VCaP (cell line): ENCODE data around the gene FBLN5.

Experiments used
- H3K27ac ChIP-seq: fragments of 450-650 bp; 2 replicates; pipeline ENCODE4 v1.5.1; 2017
- TF ChIP-seq, protein P1 (sequence below): fragments of 450-650 bp; conservative IDR thresholded peaks from 2 replicates; pipeline ENCODE4 v1.5.1; 2017; ENCODE audit warnings: mild to moderate bottlenecking, moderate library complexity

The FBLN5 gene

DNA sequence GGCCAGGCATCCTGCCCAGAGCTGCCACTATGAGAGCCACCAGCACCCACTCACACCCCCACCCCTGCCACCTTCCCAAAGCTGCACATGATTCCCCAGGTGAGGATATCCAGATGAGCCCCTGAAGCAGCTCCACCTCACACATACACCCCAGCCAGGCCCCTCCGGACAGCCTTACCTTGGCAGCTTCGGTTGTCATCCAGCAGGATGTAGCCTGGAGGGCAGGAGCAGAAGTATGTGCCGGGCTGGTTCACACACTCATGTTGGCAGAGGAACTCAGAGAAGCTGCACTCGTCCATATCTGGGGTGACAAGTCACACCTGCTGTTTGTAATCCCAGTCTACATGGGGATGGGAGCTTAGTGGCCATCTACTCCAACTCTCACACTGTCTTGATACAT, 64.7 kb downstream of the FBLN5 start:
- TF ChIP-seq, protein P1, sequence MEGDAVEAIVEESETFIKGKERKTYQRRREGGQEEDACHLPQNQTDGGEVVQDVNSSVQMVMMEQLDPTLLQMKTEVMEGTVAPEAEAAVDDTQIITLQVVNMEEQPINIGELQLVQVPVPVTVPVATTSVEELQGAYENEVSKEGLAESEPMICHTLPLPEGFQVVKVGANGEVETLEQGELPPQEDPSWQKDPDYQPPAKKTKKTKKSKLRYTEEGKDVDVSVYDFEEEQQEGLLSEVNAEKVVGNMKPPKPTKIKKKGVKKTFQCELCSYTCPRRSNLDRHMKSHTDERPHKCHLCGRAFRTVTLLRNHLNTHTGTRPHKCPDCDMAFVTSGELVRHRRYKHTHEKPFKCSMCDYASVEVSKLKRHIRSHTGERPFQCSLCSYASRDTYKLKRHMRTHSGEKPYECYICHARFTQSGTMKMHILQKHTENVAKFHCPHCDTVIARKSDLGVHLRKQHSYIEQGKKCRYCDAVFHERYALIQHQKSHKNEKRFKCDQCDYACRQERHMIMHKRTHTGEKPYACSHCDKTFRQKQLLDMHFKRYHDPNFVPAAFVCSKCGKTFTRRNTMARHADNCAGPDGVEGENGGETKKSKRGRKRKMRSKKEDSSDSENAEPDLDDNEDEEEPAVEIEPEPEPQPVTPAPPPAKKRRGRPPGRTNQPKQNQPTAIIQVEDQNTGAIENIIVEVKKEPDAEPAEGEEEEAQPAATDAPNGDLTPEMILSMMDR = no peak
- H3K27ac ChIP-seq = no peak overlapping the region

DNA sequence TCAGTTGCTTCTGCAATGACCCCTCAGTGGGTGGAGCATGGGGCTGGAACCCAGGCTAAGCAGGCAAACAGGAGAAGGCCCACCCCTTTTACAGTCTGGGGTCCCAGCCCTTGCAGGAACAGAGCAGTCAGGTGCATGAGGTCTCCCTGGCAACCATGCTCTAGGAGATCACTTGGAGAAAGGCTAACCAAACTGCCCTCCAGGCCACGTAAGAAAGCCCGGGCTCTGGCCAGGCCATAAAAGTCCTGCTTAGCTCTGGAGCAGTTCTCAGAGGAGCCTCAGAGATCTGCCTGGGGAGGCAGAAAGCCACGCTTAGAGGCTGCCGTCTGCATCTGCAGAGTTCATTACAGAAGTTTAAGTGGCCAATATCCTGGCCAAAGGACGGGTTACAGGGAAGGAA, 65.1 kb downstream of the FBLN5 start:
- TF ChIP-seq, protein P1 = no peak
- no peak overlapping the region for H3K27ac ChIP-seq

DNA sequence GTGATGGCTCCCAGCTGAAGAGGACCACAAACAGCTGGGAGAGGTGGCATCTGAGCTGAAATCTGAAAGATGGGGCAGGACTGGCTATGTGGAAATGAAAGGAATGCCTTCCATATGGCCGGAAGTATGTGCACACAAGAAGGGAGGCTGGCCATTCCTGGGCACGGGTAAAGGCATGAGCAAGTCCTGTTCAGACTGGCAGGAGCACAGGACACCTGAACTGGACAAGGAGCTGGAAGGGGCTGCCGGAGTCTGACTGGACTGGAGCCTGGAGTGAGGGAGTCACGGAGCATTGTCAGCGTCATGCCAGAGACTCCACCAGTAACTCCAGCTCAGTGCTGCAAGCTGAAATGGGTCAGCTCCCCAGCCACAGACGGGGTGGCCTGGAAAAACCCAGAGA, 68.3 kb downstream of the FBLN5 start:
- no peak overlapping the region for H3K27ac ChIP-seq
- TF ChIP-seq, protein P1 = no peak

DNA sequence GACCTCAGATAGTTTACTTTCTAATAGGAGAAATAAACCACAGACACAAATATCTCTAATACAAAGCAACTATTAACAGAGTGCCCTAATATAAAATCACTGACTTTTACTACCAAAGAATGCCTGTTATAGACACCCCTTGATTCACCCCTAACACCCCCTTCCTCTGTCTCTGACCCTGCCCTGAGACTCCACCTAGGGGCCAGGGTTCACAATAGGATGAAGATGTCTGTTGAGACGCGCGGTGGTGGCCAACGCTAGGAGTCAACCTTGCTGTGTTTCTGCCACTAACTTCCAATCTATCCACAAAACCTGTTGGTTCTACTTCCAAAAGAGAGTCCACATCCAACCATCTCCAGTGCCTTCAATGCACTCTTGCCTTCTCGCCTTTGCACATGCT, 69.2 kb downstream of the FBLN5 start:
- H3K27ac ChIP-seq = no peak overlapping the region
- TF ChIP-seq, protein P1 = no peak

DNA sequence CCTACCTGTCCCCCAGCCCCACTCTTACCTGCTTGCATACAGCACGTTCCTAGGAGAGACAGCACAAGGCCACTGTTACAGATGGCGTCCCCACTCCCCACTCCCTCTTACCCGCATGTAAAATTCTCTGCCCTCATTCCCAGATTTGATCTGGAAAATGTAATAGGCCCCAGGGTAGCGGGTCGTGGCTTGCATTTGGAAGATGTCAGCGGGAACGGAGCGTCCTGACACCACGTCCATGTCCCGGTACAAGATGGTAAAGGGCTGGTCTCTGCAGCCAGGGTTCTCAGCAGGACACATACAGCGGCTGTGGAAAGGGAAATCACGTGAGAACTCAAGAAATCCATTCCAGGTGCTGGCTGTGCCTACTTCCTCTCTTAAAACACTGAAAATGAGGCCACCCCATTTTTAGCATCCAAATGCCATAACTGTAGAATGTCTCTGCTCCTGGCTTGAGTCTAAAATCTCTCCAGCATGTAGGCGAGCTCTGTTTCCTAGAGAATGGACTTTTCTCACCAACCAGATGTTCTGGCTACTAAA, 70.0 kb downstream of the FBLN5 start:
- H3K27ac ChIP-seq = no peak overlapping the region
- TF ChIP-seq, protein P1 = no peak

DNA sequence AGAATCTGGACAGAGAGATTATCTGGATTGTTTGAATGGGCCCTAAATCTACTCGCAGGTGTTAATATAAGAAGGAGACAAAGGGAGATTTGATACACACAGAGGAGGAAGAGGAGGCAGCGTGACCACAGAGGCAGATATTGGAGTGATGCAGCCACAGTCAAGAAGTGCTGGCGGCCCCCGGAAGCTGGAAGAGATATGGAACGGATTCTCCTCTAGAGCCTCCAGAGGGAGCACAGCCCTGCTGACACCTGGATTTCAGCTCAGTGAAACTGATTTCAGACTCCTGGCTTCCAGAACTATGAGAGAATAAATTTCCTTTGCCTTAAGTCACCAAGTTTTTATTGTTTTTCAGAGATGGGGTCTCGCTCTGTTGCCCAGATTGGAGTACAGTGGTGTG, 71.0 kb downstream of the FBLN5 start:
- TF ChIP-seq, protein P1 = no peak; the same call in 1 of the 2 replicates
- H3K27ac ChIP-seq = no peak overlapping the region

DNA sequence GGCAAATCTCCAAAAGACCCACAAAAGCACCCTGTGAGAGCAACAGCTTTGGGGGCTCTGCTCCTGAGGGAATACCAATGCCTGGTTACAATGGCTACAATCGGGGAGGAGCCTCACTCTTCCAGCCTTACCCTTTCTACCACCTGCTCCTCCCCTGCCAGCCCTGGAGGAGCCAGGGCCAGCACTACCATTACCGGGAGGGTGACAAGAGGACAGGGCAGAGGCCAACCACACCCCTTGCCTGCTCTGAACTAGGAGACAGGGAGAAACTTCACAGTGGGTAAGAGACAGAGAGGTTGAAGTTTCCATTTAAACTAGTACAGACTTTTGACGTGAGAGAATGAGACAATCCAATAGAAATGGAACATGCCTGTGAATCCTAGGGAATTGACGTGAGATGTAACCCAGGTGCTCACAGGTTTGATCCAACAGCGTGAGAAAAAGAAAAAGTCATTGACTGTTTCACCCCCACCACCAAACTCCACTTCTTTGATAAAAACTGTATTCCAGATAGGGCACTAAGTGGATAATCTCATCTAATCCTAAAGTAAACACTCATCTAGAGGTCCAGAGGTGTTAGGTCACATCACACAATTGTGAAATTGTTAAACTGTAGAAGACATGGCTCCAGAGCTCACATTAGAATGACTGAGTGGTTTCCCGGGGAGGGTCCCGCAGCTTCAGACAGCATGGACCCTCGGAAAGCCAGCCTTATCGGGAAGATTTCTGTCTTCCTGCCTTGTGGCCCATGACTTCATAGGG, 71.8 kb downstream of the FBLN5 start:
- TF ChIP-seq, protein P1 = no peak
- H3K27ac ChIP-seq = no peak overlapping the region
